Suprapubic skin (tissue), 4 donors: ENCODE measurements around the gene TAB3.

ENCODE experiments used
- EP300 ChIP-seq: sonication (generic); formaldehyde crosslinking; IDR thresholded peaks from one replicate; pipeline ENCODE4 v1.6.1; 2017; ENCODE audit warnings: antibody characterized with exemption
- POLR2AphosphoS5 ChIP-seq, 3 donors: sonication (generic); formaldehyde crosslinking; IDR thresholded peaks; one replicate each; pipeline ENCODE4 v1.6.1; 2017; ENCODE audit warnings: antibody characterized with exemption in 3 of 3
- TF ChIP-seq, protein P1 (sequence below), 2 donors: fragments of 200-600 bp in 1 of 2; fragments of 450-650 bp in 1 of 2; sonication (generic) in 1 of 2; IDR thresholded peaks; one replicate each; pipeline ENCODE4 v1.5.1; 2016 to 2019; ENCODE audit warnings: antibody characterized with exemption in 2 of 2, mild to moderate bottlenecking in 1 of 2, moderate library complexity in 1 of 2

DNA sequence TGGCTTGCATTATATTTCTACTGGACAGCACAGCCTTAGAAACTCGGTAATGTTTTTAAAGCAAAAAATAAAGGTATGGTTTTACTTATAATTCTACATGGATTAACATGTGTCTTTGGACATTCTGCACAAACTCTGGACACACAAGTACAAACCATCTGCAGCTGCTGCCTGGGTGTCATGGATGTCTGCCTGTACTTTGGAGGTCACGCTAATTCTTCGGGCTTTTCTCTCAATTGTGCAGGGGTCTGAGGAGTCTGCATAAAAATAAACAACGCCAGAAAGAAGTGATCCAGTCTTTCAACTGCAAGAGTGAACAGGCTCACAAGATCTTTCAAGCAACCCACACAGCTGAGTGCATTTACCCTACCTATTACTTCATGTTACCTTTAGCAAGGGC lies 55.2 kb downstream of the TAB3 start:
- TF ChIP-seq EP300 (no peak), POLR2AphosphoS5 (IDR thresholded peaks at IDR 0.05) (no peak)
- TF ChIP-seq, protein P1, sequence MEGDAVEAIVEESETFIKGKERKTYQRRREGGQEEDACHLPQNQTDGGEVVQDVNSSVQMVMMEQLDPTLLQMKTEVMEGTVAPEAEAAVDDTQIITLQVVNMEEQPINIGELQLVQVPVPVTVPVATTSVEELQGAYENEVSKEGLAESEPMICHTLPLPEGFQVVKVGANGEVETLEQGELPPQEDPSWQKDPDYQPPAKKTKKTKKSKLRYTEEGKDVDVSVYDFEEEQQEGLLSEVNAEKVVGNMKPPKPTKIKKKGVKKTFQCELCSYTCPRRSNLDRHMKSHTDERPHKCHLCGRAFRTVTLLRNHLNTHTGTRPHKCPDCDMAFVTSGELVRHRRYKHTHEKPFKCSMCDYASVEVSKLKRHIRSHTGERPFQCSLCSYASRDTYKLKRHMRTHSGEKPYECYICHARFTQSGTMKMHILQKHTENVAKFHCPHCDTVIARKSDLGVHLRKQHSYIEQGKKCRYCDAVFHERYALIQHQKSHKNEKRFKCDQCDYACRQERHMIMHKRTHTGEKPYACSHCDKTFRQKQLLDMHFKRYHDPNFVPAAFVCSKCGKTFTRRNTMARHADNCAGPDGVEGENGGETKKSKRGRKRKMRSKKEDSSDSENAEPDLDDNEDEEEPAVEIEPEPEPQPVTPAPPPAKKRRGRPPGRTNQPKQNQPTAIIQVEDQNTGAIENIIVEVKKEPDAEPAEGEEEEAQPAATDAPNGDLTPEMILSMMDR (IDR thresholded peaks at IDR 0.05): no peak
